Left forelimb (tissue), 1 donor: ENCODE measurements around the gene CYSTM1.
A peak's percentile ranks its signal among the peaks of the same experiment; 100 is the strongest.

Experiments used
- DNase-seq: peaks from one replicate; pipeline ENCODE4 v3.0.0-alpha.2; 2018; ENCODE audit warnings: low spot score

Gene CYSTM1

GRCh38 chr5:140174465-140175366 lies at the start of gene CYSTM1:
Gene CYSTM1, plus strand, starts transcription at chr5:140175188. Its CDS starts 19,278 bp downstream, at chr5:140194466.
- DNase-seq = peak; percentile 97

- no peak for DNase-seq
Observed at GRCh38 chr5:140125637-140126036, 49.4 kb upstream of the CYSTM1 start, which contains the start of gene IGIP. Gene IGIP, plus strand, starts transcription at chr5:140125937. Its CDS starts 2,540 bp downstream, at chr5:140128477.

GRCh38 chr5:140126315-140127012 lies 48.5 kb upstream of the CYSTM1 start:
- DNase-seq = no peak

DNA sequence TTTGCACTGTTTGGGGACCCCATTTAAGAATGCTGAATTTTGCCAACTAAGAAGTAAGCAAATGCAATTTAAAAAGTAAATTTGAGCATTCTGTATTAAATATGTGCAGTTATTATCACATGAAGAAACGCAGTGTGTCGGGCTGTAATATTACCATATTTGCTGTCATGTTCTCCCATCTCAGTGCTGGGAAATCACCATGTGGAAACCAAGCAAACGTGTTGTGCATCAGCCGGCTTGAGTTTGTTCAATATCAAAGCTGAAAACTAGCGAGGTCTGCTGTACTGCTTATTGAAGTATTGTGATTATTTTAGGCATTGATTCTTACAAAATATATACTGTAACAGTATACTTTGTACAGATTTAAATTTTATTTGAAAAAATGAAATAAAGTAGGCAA lies 46.6 kb upstream of the CYSTM1 start:
- DNase-seq = no peak

DNA sequence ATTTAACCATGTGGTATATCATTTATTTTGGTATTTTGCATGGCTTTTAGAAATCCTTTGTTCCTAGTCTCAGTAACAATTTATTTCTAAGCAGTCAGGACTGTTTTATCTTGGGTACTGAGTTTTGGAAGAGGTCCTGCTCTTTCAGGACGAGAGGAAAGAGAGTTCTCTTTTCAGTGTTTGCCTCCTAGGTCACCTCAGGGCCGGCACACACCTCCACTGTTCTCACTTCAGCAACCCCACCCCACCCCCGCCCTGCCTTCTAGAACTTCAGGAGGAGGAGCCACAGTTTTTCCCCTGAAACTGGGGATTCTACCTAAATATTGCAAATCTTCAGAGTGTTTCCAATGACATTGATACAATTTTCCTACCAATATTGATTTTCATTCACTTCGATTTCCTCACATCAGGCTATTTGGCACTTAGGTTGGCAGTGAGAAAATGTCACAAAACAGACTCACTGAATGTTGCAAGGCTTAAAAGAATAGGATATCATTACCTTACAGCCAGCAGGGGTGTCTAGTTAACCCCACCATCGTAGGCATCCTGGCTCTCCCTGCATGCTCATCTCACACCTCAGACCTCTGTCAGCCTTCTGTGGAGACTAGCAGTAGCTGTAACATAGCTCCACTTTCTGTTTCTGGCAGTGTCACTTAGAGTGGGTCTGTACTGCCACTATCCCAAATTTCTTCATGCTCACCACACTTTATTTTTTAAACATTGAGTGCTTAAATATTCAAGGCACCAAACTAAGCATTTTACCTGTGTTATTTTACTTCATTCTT lies 43.8 kb upstream of the CYSTM1 start:
- no peak for DNase-seq

DNA sequence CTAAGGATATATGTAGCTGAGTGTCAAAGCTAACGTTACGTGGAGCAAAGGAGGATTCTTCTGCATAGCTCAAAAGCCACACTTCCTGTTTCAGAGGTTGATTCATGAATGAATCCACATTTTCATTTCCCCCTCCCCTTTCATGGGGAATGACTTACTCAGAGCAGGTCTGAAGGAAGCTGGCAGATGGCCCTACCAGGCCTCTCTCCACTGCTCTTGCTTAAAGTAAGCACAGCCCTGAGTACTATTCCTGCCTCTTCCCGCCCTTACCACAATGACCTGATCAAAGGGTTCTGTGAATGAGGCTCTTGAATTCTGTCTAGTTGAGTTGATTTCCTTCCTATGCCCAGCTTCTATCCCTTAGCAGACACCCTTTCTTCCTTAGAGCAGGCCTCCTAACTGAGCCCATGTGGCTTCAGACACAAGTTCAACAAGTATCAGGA lies 43.0 kb upstream of the CYSTM1 start:
- no peak for DNase-seq

DNA sequence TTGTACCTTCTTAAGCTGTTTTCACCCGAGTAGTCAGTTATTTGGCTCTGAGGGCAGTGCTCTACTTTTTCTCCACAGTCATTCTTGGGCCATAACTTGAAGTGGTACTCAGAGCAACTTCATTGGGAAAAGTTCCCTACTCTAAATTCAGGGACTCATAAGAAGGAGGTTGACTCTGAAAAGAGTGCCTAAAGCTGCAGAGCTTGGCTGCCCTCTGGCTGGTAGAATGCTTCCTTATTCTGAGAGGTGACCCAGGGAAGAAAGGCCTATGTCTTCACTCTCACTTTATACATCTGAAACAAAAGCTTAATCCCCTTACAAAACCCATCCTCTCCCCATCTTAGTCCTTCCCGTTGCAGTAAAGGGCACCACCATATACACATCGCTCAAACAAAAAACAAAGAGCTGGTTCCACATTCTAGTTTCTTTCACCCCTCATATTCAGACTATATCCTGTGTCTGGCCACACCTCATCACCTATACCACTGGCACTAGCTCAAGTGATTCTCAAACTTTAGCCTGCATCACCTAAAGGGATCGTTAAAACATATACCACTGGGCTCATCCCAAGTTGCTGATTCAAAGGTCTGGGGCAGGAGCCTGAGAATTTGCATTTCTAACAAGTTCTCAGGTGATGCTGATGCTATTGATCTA lies 41.3 kb upstream of the CYSTM1 start:
- no peak for DNase-seq

DNA sequence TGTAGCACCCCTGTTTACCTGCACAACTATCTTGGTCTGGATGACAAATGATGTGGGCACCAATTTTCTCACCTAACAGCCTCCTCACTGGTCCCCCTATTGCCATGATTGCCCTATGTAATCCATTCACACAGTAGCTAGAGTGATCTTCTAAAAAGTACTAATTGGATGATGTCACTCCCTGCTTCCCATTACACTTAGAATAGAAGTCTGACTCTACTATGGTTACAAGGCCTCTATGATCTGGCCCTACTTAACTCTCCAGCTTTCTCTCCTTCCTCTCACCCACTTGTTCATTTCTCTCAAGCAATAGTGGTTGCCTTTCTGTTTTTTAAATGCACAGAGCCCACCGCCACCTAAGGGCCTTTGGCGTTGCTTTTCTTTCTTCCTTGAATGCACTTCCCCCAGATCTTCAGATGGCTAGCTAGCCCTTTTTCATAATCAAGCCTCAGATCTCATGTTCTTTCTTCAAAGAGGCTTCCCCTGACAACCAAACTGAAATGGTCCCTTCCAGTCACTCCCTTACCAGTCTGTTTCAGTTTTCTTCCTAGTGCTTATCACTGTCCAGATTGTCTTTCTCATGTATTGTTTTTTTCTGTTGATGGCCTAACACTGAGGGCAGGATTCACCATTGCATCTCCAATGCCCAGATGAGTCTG lies 40.6 kb upstream of the CYSTM1 start:
- DNase-seq = no peak

- no peak for DNase-seq
Observed at GRCh38 chr5:140135127-140135526, 39.9 kb upstream of the CYSTM1 start.

DNA sequence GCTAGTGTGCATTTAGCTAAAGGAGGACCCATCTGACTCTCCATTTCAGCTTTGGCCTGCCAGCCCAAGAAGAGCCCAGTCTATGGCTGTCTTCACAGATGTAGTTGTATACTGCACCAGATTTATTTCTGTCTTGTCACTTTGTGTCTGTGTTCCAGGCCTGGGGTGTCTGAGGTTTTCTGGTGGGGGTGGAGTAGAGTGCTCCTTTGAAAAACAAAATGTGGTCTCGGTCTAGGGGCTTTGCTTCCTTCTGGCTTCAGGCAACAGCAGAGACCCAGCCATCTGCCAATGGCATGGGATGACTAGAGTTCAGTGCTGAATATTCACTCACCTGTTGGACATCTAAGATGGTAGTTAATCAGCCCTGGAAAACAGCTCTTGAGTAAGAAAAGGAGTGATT lies 38.4 kb upstream of the CYSTM1 start:
- DNase-seq = no peak

DNA sequence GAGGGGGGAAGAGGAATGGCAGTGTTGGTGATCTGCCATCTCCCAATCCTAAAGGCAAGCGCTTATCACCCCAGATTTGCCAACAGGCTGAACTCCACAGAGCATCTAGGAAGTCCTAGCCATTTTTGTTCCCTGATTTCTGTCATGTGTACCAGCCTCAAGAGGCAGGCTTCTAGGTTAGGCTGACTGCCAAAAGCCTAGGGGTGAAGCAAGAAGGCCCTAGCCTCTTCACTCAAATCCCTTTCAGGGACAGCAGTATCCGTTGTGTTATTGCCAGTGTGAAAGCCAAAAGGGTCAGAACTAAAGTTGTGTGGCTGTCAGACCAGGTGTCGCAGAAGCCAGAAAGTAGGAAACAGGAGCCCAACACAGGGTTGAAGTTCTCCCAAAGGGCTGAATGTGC lies 34.6 kb upstream of the CYSTM1 start:
- DNase-seq = no peak

DNA sequence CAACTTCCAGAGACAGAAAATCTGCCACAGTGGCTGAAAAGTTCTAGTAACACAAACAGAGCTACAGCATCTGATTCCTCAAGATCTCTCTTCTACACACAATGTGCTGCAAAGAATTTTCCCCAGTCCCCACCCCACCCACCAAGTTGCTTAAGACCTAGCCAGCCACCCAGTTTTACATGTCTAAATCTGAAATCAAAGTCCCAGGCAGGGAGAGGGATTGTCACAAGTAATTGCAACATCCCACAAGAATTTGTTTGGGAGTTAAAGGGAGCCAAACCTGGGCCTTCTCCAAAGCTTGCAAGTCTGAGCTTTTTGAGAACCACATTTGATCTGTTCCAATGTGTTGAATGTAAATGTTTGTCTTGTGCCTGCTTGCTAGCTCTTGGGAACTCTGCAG lies 33.7 kb upstream of the CYSTM1 start:
- no peak for DNase-seq

DNA sequence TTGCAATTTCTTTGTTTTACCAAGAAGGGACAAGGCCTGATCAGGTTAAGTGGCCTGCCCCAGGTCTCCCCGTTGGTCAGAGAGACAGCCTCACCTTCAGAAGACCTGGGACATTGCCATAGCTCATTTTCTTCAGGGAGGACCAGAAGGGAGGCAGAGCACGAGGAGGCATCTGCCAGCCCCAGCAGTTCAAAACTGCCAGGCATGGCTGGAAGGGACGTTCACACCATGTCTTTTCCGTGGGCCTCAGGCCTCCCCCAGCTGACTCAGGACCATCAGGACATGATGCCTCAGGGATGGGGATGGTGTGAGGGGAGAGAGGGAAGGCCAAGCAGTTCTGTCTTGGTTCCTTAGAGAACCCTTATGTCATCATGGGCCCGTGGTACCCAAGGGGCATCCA lies 32.7 kb upstream of the CYSTM1 start:
- DNase-seq = no peak

DNA sequence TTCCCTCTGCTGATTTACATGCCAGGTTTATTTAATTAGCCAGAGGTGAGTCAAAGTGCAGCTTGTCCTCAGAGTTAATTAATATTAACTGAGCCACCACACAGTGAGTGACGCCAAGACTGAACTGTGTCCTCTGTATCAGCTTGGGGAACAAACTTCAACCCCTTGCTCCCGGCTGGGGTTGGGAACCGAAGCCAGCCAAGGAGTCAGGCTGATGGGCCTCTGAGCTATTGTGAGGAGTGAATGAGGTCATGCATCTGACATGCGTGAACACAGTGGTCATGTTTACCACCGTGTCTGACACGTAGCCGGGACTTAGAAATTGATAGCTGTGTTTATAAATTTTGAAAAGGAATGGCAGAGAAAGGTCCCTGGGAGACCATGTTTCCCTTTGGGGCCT lies 32.1 kb upstream of the CYSTM1 start:
- no peak for DNase-seq

GRCh38 chr5:140143521-140144258 lies 31.3 kb upstream of the CYSTM1 start:
- peak; percentile 36 for DNase-seq

DNA sequence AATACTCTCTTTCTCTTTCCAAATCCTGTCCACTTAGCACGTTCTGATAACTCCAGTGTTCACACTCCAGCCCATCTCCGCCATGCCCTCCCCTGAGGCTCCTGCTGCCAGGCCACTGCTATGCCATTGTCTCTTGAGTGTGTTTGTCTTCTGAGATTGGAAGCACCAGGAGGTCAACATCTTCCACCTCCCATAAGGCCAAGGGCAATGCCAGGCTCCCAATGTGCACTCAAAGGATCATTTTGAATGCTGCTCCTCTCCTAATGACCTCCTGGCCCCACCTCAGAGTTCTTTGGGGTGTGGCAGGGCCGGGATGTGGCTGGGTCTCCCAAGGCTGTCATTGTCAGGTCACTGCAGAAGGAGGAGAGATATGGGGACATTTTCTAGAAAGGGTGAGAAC lies 29.7 kb upstream of the CYSTM1 start:
- DNase-seq = peak; percentile 63

DNA sequence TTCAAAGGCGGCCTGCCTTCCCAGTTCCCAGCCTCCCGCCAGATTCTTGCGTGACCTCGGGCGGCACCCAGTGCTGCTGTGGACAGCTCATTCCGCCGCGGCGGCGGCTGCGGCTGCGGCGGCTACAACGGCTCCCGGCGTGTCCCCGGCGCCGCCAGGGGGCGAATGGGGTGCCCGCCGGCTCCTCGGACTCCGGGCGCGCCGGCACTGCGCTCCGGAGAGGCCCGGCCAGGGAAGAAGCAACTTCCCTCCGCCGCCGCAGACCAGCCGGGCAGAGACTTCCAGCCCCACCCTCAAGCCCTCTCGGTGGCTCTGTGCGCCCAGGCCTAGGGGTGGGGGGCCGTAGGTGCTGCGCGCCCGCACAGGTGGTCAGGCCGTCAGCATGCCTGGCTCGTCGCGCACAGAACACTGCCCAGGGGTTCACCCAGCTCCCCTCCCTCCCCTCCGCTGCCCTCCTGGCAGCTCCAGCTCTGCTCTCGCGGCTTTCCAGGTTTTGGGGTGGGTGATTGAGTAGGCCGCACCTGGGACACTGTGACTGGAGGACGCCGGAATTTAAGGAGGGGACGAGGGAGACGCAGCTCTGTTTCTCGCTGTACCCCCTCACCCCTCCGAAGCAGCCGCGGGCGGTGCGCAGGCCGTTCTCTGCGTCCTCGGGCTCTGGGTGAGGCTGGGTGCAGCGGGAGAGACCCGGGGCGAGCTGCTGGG lies 29.0 kb upstream of the CYSTM1 start:
- peak; percentile 74 for DNase-seq

DNA sequence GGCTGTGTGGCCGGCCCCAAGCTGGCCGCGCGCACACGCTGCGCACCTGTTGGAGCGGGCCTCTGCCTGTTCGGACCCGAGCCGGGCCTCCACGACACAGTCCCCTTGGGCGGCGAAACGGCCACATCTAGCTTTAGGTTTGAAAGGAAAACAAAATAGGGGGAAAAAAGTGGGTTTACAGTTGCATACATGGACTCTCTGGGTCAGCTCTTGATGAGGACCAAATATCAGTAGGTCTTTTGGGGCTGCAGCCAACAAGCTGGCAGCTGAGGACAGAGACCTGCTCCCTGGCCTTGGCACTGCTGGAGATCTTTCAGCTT lies 28.5 kb upstream of the CYSTM1 start:
- DNase-seq = peak; percentile 49

DNA sequence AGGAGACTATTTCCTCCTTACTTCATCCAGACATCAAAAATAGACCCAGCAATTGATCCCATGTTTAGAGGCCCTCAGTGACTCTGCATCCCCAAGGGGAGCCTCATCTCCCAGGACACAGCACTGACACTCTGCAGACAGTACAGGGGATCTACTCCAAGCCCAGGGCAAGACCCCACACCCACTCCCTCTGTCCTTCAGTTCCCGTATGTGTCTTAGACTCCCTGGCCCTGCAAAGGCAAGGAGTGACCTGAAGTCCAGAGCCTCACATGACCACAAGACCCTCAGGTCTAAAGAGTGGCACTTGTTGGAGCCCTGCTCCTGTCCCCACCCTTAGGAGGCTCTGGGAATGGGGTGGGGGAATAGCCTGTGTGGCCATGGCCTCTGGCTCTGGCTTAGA lies 27.5 kb upstream of the CYSTM1 start:
- DNase-seq = no peak

DNA sequence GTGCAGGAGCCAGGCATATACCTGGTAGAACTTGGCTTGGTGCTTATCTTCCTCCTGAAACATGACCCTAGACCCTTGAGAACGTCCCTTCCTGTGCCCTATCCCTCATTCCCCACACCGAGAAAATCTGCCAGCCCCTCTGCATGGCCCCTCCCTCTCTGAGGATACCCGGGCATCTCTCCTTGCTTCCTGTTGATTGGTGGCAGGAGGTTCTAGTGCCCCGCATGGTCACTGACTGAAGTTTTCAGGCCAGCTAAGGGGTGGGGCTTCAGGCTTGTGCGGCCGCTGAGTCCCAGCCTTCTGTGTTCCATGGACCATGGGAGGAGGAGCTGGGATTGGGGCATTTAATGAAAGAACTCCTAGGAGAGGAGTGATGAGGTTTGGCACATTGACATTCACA lies 26.5 kb upstream of the CYSTM1 start:
- DNase-seq = peak; percentile 61
